Measurements from ENCODE around the gene ITGB5. TPM values are rescaled to one million over a fixed set of nuclear protein-coding genes. Genes with fewer than 3 reads are reported as not detected.

ITGB5 gene
- total RNA-seq, 1 experiment from 2014 or later, result 77.8 TPM

DNA sequence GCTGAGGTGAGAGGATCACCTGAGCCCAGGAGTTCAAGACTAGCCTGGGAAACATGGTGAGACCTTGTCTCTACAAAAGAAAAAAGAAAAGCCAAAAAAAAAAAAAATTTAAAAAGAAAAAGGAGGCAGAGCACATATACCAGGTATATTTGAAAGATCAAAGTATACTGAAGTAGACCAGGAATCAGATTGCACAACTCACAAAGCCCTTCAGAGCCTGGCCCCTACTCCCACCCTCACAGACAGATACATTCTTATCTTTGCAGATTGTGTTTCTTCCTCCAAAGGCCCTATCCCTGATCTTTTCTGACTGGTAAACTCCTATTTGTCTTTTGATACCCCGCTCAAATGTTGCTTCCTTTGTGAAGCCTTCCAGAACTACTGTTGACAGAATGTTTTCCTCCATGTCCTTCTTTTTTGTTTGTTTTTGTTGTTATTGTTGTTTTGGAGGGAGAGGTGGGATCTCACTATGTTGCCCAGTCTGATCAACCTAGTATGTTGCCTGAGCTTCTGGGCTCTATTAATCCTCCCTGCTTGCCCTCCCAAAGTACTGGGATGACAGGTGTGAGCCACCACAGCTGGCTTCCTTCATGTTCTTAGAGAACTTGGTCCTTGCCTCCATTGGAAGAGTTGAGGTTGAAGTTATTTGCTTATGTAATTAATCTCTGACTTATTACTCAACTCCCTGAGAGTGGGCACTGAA is 9.8 kb upstream of the ITGB5 start:
- intact Hi-C loops (cut with micrococcal nuclease), result no loop called here
- TF ChIP-seq ELF1 (IDR thresholded peaks at IDR 0.05; ENCODE audit: borderline replicate concordance, low read depth), result no peak
- TF ChIP-seq JUND (IDR thresholded peaks at IDR 0.05), result no peak
- TF ChIP-seq, protein P1, sequence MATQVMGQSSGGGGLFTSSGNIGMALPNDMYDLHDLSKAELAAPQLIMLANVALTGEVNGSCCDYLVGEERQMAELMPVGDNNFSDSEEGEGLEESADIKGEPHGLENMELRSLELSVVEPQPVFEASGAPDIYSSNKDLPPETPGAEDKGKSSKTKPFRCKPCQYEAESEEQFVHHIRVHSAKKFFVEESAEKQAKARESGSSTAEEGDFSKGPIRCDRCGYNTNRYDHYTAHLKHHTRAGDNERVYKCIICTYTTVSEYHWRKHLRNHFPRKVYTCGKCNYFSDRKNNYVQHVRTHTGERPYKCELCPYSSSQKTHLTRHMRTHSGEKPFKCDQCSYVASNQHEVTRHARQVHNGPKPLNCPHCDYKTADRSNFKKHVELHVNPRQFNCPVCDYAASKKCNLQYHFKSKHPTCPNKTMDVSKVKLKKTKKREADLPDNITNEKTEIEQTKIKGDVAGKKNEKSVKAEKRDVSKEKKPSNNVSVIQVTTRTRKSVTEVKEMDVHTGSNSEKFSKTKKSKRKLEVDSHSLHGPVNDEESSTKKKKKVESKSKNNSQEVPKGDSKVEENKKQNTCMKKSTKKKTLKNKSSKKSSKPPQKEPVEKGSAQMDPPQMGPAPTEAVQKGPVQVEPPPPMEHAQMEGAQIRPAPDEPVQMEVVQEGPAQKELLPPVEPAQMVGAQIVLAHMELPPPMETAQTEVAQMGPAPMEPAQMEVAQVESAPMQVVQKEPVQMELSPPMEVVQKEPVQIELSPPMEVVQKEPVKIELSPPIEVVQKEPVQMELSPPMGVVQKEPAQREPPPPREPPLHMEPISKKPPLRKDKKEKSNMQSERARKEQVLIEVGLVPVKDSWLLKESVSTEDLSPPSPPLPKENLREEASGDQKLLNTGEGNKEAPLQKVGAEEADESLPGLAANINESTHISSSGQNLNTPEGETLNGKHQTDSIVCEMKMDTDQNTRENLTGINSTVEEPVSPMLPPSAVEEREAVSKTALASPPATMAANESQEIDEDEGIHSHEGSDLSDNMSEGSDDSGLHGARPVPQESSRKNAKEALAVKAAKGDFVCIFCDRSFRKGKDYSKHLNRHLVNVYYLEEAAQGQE (IDR thresholded peaks at IDR 0.05; ENCODE audit: low read depth), result no peak
- no peak for TF ChIP-seq TCF7L2 (IDR thresholded peaks at IDR 0.05; ENCODE audit: borderline replicate concordance, extremely low read depth, insufficient read depth, insufficient read length)
- TF ChIP-seq, protein P2, sequence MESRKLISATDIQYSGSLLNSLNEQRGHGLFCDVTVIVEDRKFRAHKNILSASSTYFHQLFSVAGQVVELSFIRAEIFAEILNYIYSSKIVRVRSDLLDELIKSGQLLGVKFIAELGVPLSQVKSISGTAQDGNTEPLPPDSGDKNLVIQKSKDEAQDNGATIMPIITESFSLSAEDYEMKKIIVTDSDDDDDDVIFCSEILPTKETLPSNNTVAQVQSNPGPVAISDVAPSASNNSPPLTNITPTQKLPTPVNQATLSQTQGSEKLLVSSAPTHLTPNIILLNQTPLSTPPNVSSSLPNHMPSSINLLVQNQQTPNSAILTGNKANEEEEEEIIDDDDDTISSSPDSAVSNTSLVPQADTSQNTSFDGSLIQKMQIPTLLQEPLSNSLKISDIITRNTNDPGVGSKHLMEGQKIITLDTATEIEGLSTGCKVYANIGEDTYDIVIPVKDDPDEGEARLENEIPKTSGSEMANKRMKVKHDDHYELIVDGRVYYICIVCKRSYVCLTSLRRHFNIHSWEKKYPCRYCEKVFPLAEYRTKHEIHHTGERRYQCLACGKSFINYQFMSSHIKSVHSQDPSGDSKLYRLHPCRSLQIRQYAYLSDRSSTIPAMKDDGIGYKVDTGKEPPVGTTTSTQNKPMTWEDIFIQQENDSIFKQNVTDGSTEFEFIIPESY (IDR thresholded peaks at IDR 0.05; ENCODE audit: extremely low read depth, insufficient replicate concordance, low read length), result no peak
- no peak for TF ChIP-seq ZFX (IDR thresholded peaks at IDR 0.05)
- TF ChIP-seq EGR1 (IDR thresholded peaks at IDR 0.05; ENCODE audit: low read depth), result no peak
- no peak for TF ChIP-seq POLR2A (IDR thresholded peaks at IDR 0.05; ENCODE audit: borderline replicate concordance, extremely low read depth, insufficient read depth, insufficient read length)
- TF ChIP-seq SIN3A (IDR thresholded peaks at IDR 0.05; ENCODE audit: low read depth), result no peak
- no peak for TF ChIP-seq CBX3 (IDR thresholded peaks at IDR 0.05; ENCODE audit: low read depth)
- TF ChIP-seq SP1 (IDR thresholded peaks at IDR 0.05; ENCODE audit: low read depth), result no peak
- TF ChIP-seq FOSL1 (IDR thresholded peaks at IDR 0.05; ENCODE audit: low read depth), result no peak
- no peak for TF ChIP-seq RAD21 (IDR thresholded peaks at IDR 0.05; ENCODE audit: low read depth)
- TF ChIP-seq, protein P3, sequence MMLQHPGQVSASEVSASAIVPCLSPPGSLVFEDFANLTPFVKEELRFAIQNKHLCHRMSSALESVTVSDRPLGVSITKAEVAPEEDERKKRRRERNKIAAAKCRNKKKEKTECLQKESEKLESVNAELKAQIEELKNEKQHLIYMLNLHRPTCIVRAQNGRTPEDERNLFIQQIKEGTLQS (IDR thresholded peaks at IDR 0.05), result no peak
- no peak for TF ChIP-seq POLR2AphosphoS5 (IDR thresholded peaks at IDR 0.05; ENCODE audit: low read depth, low read length)
- Histone ChIP-seq H3K9ac (ENCODE audit: low read length) (no peak overlapping the region), H3K4me1 (ENCODE audit: control insufficient read depth in 1 of 2, insufficient read depth in 2 of 2, low read length in 2 of 2) (peaks cover 0 to 13% of the 10 kb centered on the region in 2 experiments; a peak in 3 of 4 replicates), H4K20me1 (ENCODE audit: insufficient read depth) (no peaks in the 10 kb centered on the region), H3K9me2 (ENCODE audit: insufficient read depth) (no peaks in the 10 kb centered on the region), H2AFZ (ENCODE audit: low read depth, low read length, poor library complexity, severe bottlenecking) (no peak overlapping the region), H3K4me3 (replicated peaks in 1 of 2; ENCODE audit: low read depth in 1 of 2, low read length in 2 of 2) (no peak overlapping the region), H3K27ac (ENCODE audit: low read depth, low read length) (no peak overlapping the region), H3K9me3 (ENCODE audit: control insufficient read depth in 1 of 2, insufficient read depth in 1 of 2, low read depth in 1 of 2, low read length in 2 of 2) (no peaks in the 10 kb centered on the region), H3K36me3 (ENCODE audit: control insufficient read depth in 1 of 2, insufficient read depth in 2 of 2, low read length in 2 of 2) (no peaks in the 10 kb centered on the region), H3K79me2 (ENCODE audit: insufficient read depth, low read length) (no peaks in the 10 kb centered on the region), H3K27me3 (ENCODE audit: insufficient read depth, low read length) (no peaks in the 10 kb centered on the region), H3K4me2 (ENCODE audit: low read length) (no peak overlapping the region)
- RAD21 ChIA-PET (ENCODE audit: low non-redundant PET in 1 of 2, low total read pairs in 2 of 2, uncharacterized antibody in 2 of 2, unreplicated experiment in 2 of 2), result no interaction called here
- DNase-seq (ENCODE audit: low read depth, low spot score), result no peak
- CTCF ChIA-PET, result interaction anchor here (1.5 to 2.6 kb wide), 2 partner anchors 110 to 137 kb away, joined by 3 to 9 read pairs; no protein-coding TSS in a partner anchor
- no TSS peak for BruUV-seq (replicated peaks)
- POLR2A ChIA-PET, result no interaction called here
- ATAC-seq, result no peak
